Measurements from ENCODE around the gene PNKD. TPM values are rescaled to one million over a fixed set of nuclear protein-coding genes. Genes with fewer than 3 reads are reported as not detected.

The PNKD gene
- total and polyA plus RNA-seq, 4 donors = 45.7 to 101 (median 84.4) TPM

DNA sequence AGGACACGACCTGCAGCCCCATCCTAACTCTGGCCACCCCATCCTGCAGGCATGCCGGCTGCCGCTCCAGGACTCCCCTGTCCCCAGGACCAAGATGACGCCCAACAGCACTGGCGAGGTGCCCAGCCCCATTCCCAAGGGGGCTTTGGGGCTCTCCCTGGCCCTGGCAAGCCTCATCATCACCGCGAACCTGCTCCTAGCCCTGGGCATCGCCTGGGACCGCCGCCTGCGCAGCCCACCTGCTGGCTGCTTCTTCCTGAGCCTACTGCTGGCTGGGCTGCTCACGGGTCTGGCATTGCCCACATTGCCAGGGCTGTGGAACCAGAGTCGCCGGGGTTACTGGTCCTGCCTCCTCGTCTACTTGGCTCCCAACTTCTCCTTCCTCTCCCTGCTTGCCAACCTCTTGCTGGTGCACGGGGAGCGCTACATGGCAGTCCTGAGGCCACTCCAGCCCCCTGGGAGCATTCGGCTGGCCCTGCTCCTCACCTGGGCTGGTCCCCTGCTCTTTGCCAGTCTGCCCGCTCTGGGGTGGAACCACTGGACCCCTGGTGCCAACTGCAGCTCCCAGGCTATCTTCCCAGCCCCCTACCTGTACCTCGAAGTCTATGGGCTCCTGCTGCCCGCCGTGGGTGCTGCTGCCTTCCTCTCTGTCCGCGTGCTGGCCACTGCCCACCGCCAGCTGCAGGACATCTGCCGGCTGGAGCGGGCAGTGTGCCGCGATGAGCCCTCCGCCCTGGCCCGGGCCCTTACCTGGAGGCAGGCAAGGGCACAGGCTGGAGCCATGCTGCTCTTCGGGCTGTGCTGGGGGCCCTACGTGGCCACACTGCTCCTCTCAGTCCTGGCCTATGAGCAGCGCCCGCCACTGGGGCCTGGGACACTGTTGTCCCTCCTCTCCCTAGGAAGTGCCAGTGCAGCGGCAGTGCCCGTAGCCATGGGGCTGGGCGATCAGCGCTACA lies 7.4 kb upstream of the PNKD start:
- no peak overlapping the region for H3K4me3 ChIP-seq (ENCODE audit: low read depth, low read length)
- peaks cover 65% of the 10 kb centered on the region for H3K36me3 ChIP-seq (ENCODE audit: control insufficient read depth, insufficient read depth, low read length)
- H3K27ac ChIP-seq (ENCODE audit: low read depth, low read length) = no peak overlapping the region

DNA sequence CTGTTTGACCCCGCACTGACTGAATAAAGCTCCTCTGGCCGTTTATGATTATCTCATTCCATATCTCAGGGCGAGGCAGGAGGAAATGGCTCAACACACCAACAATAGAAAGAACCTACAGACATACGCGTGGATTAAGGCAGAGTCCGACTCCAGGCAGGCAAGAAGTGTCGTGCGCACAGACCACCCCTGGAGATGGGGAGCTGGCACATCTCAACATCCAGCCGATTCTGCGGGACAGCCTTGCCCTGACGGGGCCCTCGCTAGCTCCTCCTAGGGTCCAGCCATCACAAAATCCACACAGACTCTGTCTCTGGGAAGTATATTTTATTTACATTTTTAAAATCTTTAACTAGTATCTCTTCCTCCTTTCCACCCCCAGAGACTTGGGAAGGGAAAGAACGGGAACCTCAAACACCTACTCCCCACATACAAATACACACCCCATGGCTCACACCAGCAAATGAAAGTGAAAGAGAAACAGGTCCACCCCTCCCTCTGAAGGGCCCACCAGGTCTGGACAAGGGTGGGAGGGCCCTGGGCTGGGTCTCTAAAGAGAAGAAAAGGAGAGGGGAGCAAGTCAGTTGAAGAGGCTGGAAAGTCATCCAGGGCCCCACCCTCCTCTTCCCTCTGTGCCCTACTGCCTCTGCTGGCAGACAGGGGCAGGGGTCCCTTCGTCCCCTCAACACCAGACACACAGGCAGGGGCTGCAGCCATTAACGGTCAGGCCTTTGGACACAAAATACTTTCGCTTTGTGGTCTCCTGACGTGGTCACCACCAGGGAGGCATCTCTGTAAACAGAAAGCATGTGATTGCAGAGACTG lies 6.3 kb upstream of the PNKD start:
- 90% methylated on average over 11 of the region's 17 CpGs for whole genome bisulfite sequencing (ENCODE audit: insufficient coverage)
- H3K27me3 ChIP-seq (ENCODE audit: control insufficient read depth, insufficient read depth, low read length) = no peaks in the 10 kb centered on the region
- H3K4me3 ChIP-seq (ENCODE audit: low read depth, low read length) = no peak overlapping the region
- H3K27ac ChIP-seq (ENCODE audit: low read depth, low read length) = no peak overlapping the region
- H3K4me1 ChIP-seq (ENCODE audit: control insufficient read depth, insufficient read depth, low read length) = peaks cover 23% of the 10 kb centered on the region
- no peak for DNase-seq (ENCODE audit: low read depth in 4 of 6, low spot score in 6 of 6)
- H3K9me3 ChIP-seq (ENCODE audit: control insufficient read depth, insufficient read depth, low read length) = no peaks in the 10 kb centered on the region
- peaks cover 65% of the 10 kb centered on the region for H3K36me3 ChIP-seq (ENCODE audit: control insufficient read depth, insufficient read depth, low read length)

More for the DNA sequence above, 7.4 kb upstream of the PNKD start:
- Histone ChIP-seq H3K9me3 (ENCODE audit: control insufficient read depth, insufficient read depth, low read length) (no peaks in the 10 kb centered on the region), H3K4me1 (ENCODE audit: control insufficient read depth, insufficient read depth, low read length) (peaks cover 22% of the 10 kb centered on the region), H3K27me3 (ENCODE audit: control insufficient read depth, insufficient read depth, low read length) (no peaks in the 10 kb centered on the region)
- WGBS (ENCODE audit: insufficient coverage) = 87% methylated on average over 39 of the region's 39 CpGs
- no peak for DNase-seq (ENCODE audit: low read depth in 4 of 6, low spot score in 6 of 6)

DNA sequence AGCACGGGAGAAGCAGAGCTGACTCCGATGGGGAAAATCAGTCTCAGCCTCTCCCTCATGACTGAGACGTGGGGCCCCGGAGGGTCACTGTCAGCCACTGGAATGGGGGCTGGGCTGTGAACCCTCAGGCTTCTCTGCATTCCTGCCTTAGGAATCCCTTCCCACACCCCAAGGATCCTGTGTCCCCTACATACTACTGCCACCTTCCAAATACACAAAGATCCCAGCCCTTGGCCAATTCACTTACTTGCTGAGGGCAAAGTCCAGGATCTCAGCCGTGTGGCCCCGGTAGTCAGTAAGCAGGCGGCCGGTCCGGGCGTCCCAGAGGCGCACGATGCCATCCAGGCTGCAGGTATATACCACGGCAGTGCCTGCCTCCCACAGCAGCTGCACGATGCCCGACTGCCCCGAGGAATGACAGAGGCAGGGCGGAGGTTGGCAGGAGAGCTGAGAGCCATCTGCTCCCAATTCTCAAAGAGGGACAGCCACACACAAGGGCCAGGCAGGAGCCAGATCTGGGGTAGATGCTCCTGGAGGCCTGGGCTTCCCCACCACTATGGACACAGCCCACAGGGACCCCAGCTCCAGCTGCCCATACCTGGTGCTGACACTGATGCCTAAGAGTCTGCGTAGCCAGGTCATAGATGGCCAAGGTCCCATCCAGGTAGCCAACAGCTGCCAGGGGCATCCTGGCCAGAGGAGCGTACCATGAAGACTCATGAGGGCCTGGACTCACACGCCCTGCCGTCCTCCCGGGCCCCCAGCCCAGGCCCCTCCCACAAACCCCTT lies 5.4 kb upstream of the PNKD start:
- H3K27ac ChIP-seq (ENCODE audit: low read depth, low read length) = no peak overlapping the region
- WGBS (ENCODE audit: insufficient coverage) = 92% methylated on average over 21 of the region's 22 CpGs
- H3K4me3 ChIP-seq (ENCODE audit: low read depth, low read length) = no peak overlapping the region
- no peaks in the 10 kb centered on the region for H3K27me3 ChIP-seq (ENCODE audit: control insufficient read depth, insufficient read depth, low read length)
- no peaks in the 10 kb centered on the region for H3K9me3 ChIP-seq (ENCODE audit: control insufficient read depth, insufficient read depth, low read length)
- no peak for DNase-seq (ENCODE audit: low read depth in 4 of 6, low spot score in 6 of 6)
- H3K36me3 ChIP-seq (ENCODE audit: control insufficient read depth, insufficient read depth, low read length) = peaks cover 65% of the 10 kb centered on the region
- H3K4me1 ChIP-seq (ENCODE audit: control insufficient read depth, insufficient read depth, low read length) = peaks cover 29% of the 10 kb centered on the region

DNA sequence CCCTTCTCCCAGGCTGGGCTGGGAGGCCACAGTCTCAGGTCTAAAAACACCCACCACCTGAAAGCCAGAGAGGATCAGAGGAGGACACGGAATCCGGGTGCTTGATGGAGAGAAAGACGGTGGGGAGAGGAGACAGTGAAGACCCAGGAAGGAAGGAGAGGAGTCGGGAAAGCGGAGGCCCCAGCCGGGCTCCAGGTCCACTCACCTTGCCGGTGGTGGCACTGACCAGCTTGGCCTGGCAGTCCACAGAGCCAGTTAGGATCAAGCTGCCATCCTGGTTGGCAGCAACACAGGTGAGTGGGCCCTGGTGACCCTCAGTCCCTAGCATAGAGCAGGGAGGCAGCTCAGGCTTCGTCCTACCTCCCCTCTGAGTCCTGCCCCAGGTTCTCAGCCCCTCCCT lies 4.7 kb upstream of the PNKD start:
- peaks cover 65% of the 10 kb centered on the region for H3K36me3 ChIP-seq (ENCODE audit: control insufficient read depth, insufficient read depth, low read length)

DNA sequence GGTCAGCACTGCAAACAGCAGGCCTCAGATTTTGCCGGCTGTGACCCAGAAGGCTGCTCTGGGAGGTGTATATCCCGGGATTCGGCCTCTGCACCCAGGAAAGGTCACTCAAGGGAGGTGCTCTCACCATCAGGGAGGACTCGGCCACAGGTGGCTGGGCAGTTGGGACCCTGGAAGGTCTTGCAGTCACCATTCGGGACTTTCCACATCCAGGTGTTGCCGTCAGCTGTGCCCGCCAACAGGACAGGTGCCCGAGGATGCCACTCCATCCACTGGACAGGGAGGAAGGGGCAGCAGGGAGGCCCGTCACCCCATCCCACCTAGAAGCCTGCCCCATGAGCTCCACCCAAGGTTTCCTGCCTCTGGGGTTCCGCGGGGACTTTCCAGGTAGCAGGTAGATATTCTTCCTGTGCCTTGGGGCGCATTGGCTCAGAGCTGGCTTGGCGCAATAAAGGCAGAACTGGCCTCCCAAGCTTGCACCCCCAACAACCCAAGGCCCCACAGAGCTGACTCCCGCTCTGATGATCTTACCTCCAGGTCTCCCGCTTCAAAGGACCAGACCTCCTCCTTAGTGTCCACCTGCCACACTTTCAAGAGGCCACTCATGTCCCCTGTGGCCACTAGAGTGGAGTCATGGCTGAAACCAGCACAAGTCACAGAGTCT lies 3.9 kb upstream of the PNKD start:
- Histone ChIP-seq H3K36me3 (ENCODE audit: control insufficient read depth, insufficient read depth, low read length) (peaks cover 62% of the 10 kb centered on the region), H3K4me1 (ENCODE audit: control insufficient read depth, insufficient read depth, low read length) (peaks cover 30% of the 10 kb centered on the region), H3K4me3 (ENCODE audit: low read depth, low read length) (no peak overlapping the region), H3K9me3 (ENCODE audit: control insufficient read depth, insufficient read depth, low read length) (no peaks in the 10 kb centered on the region), H3K27ac (ENCODE audit: low read depth, low read length) (no peak overlapping the region), H3K27me3 (ENCODE audit: control insufficient read depth, insufficient read depth, low read length) (no peaks in the 10 kb centered on the region)
- no peak for DNase-seq (ENCODE audit: low read depth in 4 of 6, low spot score in 6 of 6)
- WGBS (ENCODE audit: insufficient coverage) = 96% methylated on average over 15 of the region's 15 CpGs

More for the DNA sequence above, 4.7 kb upstream of the PNKD start:
- Histone ChIP-seq H3K4me1 (ENCODE audit: control insufficient read depth, insufficient read depth, low read length) (peaks cover 29% of the 10 kb centered on the region), H3K27me3 (ENCODE audit: control insufficient read depth, insufficient read depth, low read length) (no peaks in the 10 kb centered on the region), H3K9me3 (ENCODE audit: control insufficient read depth, insufficient read depth, low read length) (no peaks in the 10 kb centered on the region), H3K4me3 (ENCODE audit: low read depth, low read length) (no peak overlapping the region), H3K27ac (ENCODE audit: low read depth, low read length) (no peak overlapping the region)
- 89% methylated on average over 8 of the region's 8 CpGs for WGBS (ENCODE audit: insufficient coverage)
- no peak for DNase-seq (ENCODE audit: low read depth in 4 of 6, low spot score in 6 of 6)

DNA sequence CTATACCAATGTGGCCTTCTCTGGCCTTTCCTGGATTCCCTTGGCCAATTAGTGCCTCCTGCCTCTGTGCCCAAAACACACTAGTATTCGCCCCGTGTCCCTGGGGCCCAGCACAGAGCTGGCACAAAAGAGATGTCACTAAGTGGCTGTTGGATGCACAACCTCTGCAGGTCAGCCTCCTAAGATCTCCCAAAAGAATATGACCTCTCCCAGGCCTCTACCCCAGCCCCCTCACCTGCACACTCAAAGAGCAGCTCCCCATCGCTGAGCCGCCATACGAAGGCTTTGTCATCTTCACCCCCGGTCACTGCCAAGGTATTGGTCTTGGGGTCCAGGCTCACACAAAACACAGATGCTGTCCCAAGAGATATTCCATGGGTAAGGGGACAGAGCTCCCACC lies 3.1 kb upstream of the PNKD start:
- peaks cover 55% of the 10 kb centered on the region for H3K36me3 ChIP-seq (ENCODE audit: control insufficient read depth, insufficient read depth, low read length)
- 98% methylated on average over 6 of the region's 6 CpGs for WGBS (ENCODE audit: insufficient coverage)
- peaks cover 29% of the 10 kb centered on the region for H3K4me1 ChIP-seq (ENCODE audit: control insufficient read depth, insufficient read depth, low read length)
- no peaks in the 10 kb centered on the region for H3K9me3 ChIP-seq (ENCODE audit: control insufficient read depth, insufficient read depth, low read length)
- no peak for DNase-seq (ENCODE audit: low read depth in 4 of 6, low spot score in 6 of 6)
- H3K27ac ChIP-seq (ENCODE audit: low read depth, low read length) = no peak overlapping the region
- H3K4me3 ChIP-seq (ENCODE audit: low read depth, low read length) = no peak overlapping the region
- no peaks in the 10 kb centered on the region for H3K27me3 ChIP-seq (ENCODE audit: control insufficient read depth, insufficient read depth, low read length)

DNA sequence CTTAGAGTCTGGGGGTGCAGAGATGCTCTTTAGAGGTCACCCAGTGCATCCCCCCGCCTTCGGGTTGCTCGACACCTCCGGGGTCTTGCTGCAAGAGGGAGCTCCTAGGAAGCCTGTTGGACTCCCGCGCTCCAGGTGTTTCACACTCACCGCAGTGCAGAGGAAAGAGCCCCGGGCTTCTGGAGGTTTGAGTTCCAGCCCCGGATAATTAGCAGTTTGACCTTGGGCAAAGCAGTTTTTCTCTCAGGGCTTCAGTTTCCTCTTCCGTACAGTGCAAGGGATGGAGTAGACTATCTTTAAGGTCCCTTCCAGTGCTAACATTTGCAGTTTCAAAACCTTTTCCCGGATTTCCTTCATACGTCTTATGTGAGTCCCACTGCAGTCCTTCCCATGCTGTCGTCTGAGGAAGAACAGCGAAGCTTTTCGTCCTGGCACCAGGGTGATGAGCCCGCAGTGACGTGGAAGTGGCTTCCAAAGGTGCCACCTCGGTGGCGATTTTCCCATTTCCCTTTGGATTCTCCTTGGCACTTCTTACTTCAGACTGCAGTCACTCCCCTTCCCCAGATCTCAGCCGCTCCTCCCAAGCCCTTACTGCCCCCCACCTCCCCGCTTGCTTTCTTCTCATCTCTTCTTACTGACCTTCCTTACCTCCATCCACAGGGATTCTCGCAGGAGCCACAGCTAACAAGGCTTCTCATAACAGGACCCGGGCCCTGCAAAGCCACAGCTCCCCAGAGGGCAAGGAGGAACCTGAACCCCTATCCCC lies 585 bp downstream of the PNKD start:
- H3K9me3 ChIP-seq (ENCODE audit: control insufficient read depth, insufficient read depth, low read length) = no peaks in the 10 kb centered on the region
- no peak for DNase-seq (ENCODE audit: low read depth in 4 of 6, low spot score in 6 of 6)
- H3K4me1 ChIP-seq (ENCODE audit: control insufficient read depth, insufficient read depth, low read length) = peaks cover 32% of the 10 kb centered on the region
- no peaks in the 10 kb centered on the region for H3K27me3 ChIP-seq (ENCODE audit: control insufficient read depth, insufficient read depth, low read length)
- H3K36me3 ChIP-seq (ENCODE audit: control insufficient read depth, insufficient read depth, low read length) = peaks cover 49% of the 10 kb centered on the region
- 7% methylated on average over 23 of the region's 23 CpGs for WGBS (ENCODE audit: insufficient coverage)
- H3K27ac ChIP-seq (ENCODE audit: low read depth, low read length) = peak overlapping the region; percentile 33
- peak overlapping the region; percentile 98 for H3K4me3 ChIP-seq (ENCODE audit: low read depth, low read length)

DNA sequence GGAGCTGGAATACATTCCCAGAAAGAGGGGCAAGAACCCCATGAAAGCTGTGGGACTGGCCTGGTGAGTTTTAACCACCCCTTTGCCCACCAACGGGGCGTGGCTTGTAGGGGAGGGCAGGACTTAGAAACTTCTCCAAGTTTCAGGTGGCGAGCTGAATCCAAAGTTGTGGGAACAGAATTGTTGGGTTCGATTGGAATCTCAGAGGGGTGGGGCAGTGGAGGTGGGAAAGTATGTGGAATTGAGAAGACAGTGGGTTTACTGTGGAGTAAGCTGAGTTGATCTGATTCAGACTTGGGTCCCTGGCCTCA lies 1.1 kb downstream of the PNKD start:
- H3K4me3 ChIP-seq (ENCODE audit: low read depth, low read length) = peak overlapping the region; percentile 98
- peaks cover 49% of the 10 kb centered on the region for H3K36me3 ChIP-seq (ENCODE audit: control insufficient read depth, insufficient read depth, low read length)
- no peaks in the 10 kb centered on the region for H3K9me3 ChIP-seq (ENCODE audit: control insufficient read depth, insufficient read depth, low read length)
- H3K27ac ChIP-seq (ENCODE audit: low read depth, low read length) = peak overlapping the region; percentile 7
- no peaks in the 10 kb centered on the region for H3K27me3 ChIP-seq (ENCODE audit: control insufficient read depth, insufficient read depth, low read length)
- H3K4me1 ChIP-seq (ENCODE audit: control insufficient read depth, insufficient read depth, low read length) = peaks cover 32% of the 10 kb centered on the region
- no peak for DNase-seq (ENCODE audit: low read depth in 4 of 6, low spot score in 6 of 6)
- 56% methylated on average over 4 of the region's 4 CpGs for WGBS (ENCODE audit: insufficient coverage)
